D341Med (cell line): ENCODE results near the gene COASY.
A peak's percentile ranks its signal among the peaks of the same experiment; 100 is the strongest.
"Not testable (repeated sequence)": the region's sequence is repeated elsewhere in the genome, so short reads cannot be mapped to it uniquely, and the experiment has no call there.

Source experiments
- DNase-seq: peaks from one replicate; pipeline ENCODE4 v3.0.0; 2012; ENCODE audit warnings: low spot score

The COASY gene

GRCh38 chr17:42553161-42553818, 8.7 kb upstream of the COASY start:
- no peak for DNase-seq

GRCh38 chr17:42553866-42554249, 8.1 kb upstream of the COASY start:
- DNase-seq = peak; percentile 50

- peak; percentile 95 for DNase-seq
These were observed 7.5 kb upstream of the COASY start for GRCh38 chr17:42554250-42555121.

GRCh38 chr17:42555122-42555622, 6.8 kb upstream of the COASY start:
- no peak for DNase-seq

- DNase-seq = not testable (repeated sequence)
These were observed 5.9 kb upstream of the COASY start for GRCh38 chr17:42555961-42556617.

GRCh38 chr17:42559075-42559474, 2.9 kb upstream of the COASY start:
- DNase-seq = no peak

- no peak for DNase-seq
These were observed 1.7 kb upstream of the COASY start for GRCh38 chr17:42560246-42560645.

- DNase-seq = no peak
These were observed 617 bp downstream of the COASY start for GRCh38 chr17:42562388-42563142.

- no peak for DNase-seq
These were observed 1.2 kb downstream of the COASY start for GRCh38 chr17:42563143-42563509.

GRCh38 chr17:42563543-42563942, 1.6 kb downstream of the COASY start:
- no peak for DNase-seq

- DNase-seq = no peak
These were observed 2.0 kb downstream of the COASY start for GRCh38 chr17:42563950-42564349.

GRCh38 chr17:42564815-42565522, 3.0 kb downstream of the COASY start:
- no peak for DNase-seq

- DNase-seq = no peak
These were observed 3.7 kb downstream of the COASY start for GRCh38 chr17:42565523-42566214.

GRCh38 chr17:42566215-42566882, 4.4 kb downstream of the COASY start:
- DNase-seq = no peak

GRCh38 chr17:42566883-42567573, 5.1 kb downstream of the COASY start, which contains the start of gene MLX:
MLX (plus strand) TSS chr17:42567100; CDS start chr17:42567125, 25 bp downstream.
- peak; percentile 100 for DNase-seq

GRCh38 chr17:42568341-42569111, 6.6 kb downstream of the COASY start:
- no peak for DNase-seq

- no peak for DNase-seq
These were observed 9.7 kb downstream of the COASY start for GRCh38 chr17:42571435-42572225.

- no peak for DNase-seq
These were observed 11.1 kb downstream of the COASY start for GRCh38 chr17:42573095-42573494.
